HEK293T (cell line): ENCODE results near the gene ASB3.

ENCODE experiments used
- ARNT ChIP-seq: fragments of 450-650 bp; IDR thresholded peaks from 2 replicates; pipeline ENCODE4 v1.6.1; 2017; ENCODE audit warnings: mild to moderate bottlenecking
- BHLHE40 ChIP-seq: fragments of 450-650 bp; IDR thresholded peaks from 2 replicates; pipeline ENCODE4 v1.6.1; 2016; ENCODE audit warnings: mild to moderate bottlenecking, moderate library complexity, borderline replicate concordance
- ELF4 ChIP-seq: fragments of 450-650 bp; IDR thresholded peaks from 2 replicates; pipeline ENCODE4 v1.6.1; 2017; ENCODE audit warnings: antibody characterized with exemption
- FOXA1 ChIP-seq: fragments of 450-650 bp; IDR thresholded peaks from 2 replicates; pipeline ENCODE4 v1.6.1; 2016; ENCODE audit warnings: mild to moderate bottlenecking
- FOXK2 ChIP-seq: fragments of 450-650 bp; IDR thresholded peaks from 2 replicates; pipeline ENCODE4 v1.6.1; 2016; ENCODE audit warnings: mild to moderate bottlenecking
- FOXM1 ChIP-seq: fragments of 450-650 bp; IDR thresholded peaks from 2 replicates; pipeline ENCODE4 v1.6.1; 2017; ENCODE audit warnings: mild to moderate bottlenecking, borderline replicate concordance
- L3MBTL2 ChIP-seq: fragments of 450-650 bp; conservative IDR thresholded peaks from 2 replicates; pipeline ENCODE4 v1.6.1; 2016; ENCODE audit warnings: mild to moderate bottlenecking
- PKNOX1 ChIP-seq: fragments of 450-650 bp; IDR thresholded peaks from 2 replicates; pipeline ENCODE4 v1.6.1; 2016
- SP1 ChIP-seq: fragments of 450-650 bp; IDR thresholded peaks from 2 replicates; pipeline ENCODE4 v1.6.1; 2017
- SUZ12 ChIP-seq: fragments of 450-650 bp; IDR thresholded peaks from 2 replicates; pipeline ENCODE4 v1.6.1; 2016; ENCODE audit warnings: mild to moderate bottlenecking
- TARDBP ChIP-seq: fragments of 450-650 bp; IDR thresholded peaks from 2 replicates; pipeline ENCODE4 v1.6.1; 2016
- ZNF384 ChIP-seq: fragments of 450-650 bp; IDR thresholded peaks from 2 replicates; pipeline ENCODE4 v1.6.1; 2016

- TF ChIP-seq ELF4, result no peak
- no peak for TF ChIP-seq FOXK2
- no peak for TF ChIP-seq BHLHE40
- no peak for TF ChIP-seq SP1
- no peak for TF ChIP-seq ZNF384
- TF ChIP-seq FOXM1, result no peak
- TF ChIP-seq FOXA1, result no peak
- no peak for TF ChIP-seq SUZ12
- no peak for TF ChIP-seq TARDBP
- no peak for TF ChIP-seq PKNOX1
- no peak for TF ChIP-seq L3MBTL2
- no peak for TF ChIP-seq ARNT
Observed at GRCh38 chr2:53633441-53633840, 153.3 kb downstream of the ASB3 start.
